ENCODE results near the gene HNRNPA0. TPM values are rescaled to one million over a fixed set of nuclear protein-coding genes. Genes with fewer than 3 reads are reported as not detected.
A peak's percentile ranks its signal among the peaks of the same experiment; 100 is the strongest.
"Not testable (repeated sequence)": the region's sequence is repeated elsewhere in the genome, so short reads cannot be mapped to it uniquely, and the experiment has no call there.

HNRNPA0 gene
- total RNA-seq, 2 experiments from 2014 or later: 26.0 to 34.0 TPM

DNA sequence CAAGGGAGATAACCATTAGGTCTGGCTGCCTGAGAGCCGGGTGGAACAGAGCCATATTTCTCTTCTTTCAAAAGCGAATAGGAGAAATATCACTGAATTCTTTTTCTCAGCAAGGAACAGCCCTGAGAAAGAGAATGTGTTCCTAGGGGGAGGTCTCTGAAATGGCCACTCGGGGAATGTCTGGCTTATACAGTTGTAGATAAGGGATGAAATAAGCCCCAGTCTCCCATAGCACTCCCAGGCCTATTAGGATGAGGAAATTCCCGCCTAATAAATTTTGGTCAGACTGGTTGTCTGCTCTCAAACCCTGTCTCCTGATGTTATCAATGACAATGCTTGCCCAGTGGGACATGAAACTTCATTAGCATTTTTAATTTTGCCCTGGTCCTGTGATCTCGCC lies 13.8 kb upstream of the HNRNPA0 start:
- CTCF ChIA-PET: interaction anchor here (0.7 kb wide), 1 partner anchor 10 kb away, joined by 4 read pairs; no protein-coding TSS in a partner anchor
- ATAC-seq; H3K4me1 Mint-ChIP-seq; H3K27me3 Mint-ChIP-seq; H3K27ac Mint-ChIP-seq; H3K9me3 Mint-ChIP-seq (ENCODE audit: low read depth); H3K36me3 Mint-ChIP-seq; H3K4me3 Mint-ChIP-seq; DNase-seq: not testable (repeated sequence)

DNA sequence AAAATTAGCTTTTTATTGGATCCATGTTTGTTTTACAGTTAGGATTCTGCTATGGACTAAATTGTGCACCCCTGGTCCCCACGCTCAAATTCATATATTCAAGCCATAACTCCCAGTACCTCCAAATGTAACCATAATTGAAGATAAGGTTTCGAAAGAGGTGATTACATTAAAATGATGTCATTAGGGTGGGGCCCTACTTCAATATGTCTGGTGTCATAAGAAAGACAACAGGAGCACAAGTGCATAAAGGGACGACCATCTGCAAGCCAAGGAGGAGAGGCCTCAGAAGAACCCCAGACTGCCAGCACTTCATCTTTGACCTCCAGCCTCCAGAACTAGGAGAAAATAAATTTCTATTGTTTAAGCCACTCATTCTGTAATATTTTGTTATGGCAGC lies 7.4 kb upstream of the HNRNPA0 start:
- Mint-ChIP-seq H3K27me3 (peaks cover 4% of the 10 kb centered on the region), H3K27ac (no peak overlapping the region), H3K9me3 (ENCODE audit: low read depth) (no peaks in the 10 kb centered on the region), H3K36me3 (peaks cover 5% of the 10 kb centered on the region), H3K4me1 (peaks cover 3% of the 10 kb centered on the region), H3K4me3 (no peak overlapping the region)
- CTCF ChIA-PET: interaction anchor here (1.2 to 1.9 kb wide), 2 partner anchors 10 to 12 kb away, joined by 3 to 4 read pairs; no protein-coding TSS in a partner anchor
- DNase-seq (no peak), ATAC-seq (no peak)

DNA sequence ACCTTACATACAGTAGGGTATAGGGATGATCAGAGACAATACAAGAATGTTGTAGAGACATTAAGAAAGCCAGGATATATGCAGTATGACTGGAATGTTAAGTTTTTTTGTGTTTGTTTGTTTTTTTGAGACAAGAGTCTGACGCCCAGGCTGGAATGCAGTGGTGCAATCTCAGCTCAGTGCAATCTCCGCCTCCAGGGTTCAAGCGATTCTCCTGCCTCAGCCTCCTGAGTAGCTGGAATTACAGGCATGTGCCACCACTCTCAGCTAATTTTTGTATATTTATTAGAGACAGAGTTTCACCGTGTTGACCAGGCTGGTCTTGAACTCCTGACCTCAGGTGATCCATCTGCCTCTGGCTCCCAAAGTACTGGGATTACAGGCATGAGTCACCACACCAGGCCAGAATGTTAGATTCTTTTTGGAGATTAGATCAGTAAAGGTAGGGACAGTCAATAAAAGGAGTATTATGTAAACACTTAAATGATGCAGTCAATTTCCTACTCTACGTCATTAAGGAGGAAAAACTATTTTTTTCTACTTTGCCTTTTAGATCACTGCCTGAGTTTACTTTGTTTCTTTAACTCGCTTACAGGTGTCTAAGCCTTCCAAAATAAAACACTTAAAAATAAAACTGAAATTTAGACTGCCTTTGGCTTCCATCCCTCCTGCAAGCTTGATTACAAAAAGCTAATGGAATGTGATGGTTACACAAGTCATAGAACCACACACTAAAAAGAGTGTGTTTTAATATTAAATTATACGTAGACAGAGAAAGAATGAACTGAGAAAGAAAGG lies 6.8 kb upstream of the HNRNPA0 start:
- H3K9me3 Mint-ChIP-seq (ENCODE audit: low read depth): no peaks in the 10 kb centered on the region
- DNase-seq (no peak), ATAC-seq (no peak)
- H3K4me3 Mint-ChIP-seq: no peak overlapping the region
- H3K4me1 Mint-ChIP-seq: peaks cover 3% of the 10 kb centered on the region
- peaks cover 3% of the 10 kb centered on the region for H3K36me3 Mint-ChIP-seq
- peaks cover 3% of the 10 kb centered on the region for H3K27me3 Mint-ChIP-seq
- no peak overlapping the region for H3K27ac Mint-ChIP-seq
- CTCF ChIA-PET: interaction anchor here (1.2 to 1.9 kb wide), 2 partner anchors 9 to 13 kb away, joined by 3 to 4 read pairs; no protein-coding TSS in a partner anchor

DNA sequence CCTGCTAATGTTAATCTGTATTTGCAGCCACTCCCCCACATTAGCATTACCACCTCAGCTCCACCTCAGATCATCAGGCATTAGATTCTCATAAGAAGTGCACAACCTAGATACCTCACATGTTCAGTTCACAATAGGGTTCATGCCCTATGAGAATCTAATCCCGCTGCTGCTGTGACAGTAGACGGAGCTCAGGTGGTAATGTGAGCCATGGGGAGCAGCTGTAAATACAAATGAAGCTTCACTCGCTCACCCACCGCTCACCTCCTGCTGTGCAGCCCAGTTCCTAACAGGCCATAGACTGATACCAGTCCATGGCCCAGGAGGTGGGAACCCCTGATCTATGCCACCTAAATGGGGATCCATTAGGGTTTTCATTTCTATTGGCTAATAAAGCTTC lies 6.1 kb upstream of the HNRNPA0 start:
- Mint-ChIP-seq H3K4me1 (peaks cover 4% of the 10 kb centered on the region), H3K36me3 (no peaks in the 10 kb centered on the region), H3K27ac (no peak overlapping the region), H3K4me3 (no peak overlapping the region), H3K9me3 (ENCODE audit: low read depth) (no peaks in the 10 kb centered on the region), H3K27me3 (no peaks in the 10 kb centered on the region)
- ATAC-seq (no peak), DNase-seq (no peak)
- CTCF ChIA-PET: interaction anchor here (1.2 to 1.3 kb wide), 3 partner anchors 9 to 19 kb away, joined by 3 to 6 read pairs (median 5); no protein-coding TSS in a partner anchor

DNA sequence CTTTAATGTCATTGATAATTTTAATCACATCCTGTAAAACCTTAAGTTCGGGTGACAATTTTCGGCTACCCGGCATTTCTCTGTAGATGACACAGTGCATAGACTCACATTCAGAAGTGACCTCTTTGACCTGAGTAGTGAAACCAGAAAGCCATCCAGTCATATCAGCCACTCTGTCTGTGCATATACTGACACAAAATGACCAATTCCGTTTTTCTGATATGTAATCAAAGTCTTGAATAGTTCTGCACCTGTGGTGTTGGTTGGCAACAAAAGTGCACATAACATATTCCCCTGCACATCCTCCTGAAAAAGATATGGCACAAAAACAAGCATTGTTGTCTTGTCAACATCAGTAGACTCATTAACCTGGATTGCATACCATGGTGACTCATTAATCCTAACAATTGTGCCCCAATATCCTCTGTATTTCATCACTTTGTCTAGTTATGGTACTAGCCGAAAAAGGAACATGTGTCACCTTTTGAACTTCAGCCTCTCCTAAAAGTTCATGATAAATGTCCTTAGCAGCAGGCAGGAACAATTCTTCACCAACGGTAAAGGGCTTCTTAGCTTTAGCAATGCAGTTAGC lies 4.6 kb upstream of the HNRNPA0 start:
- Mint-ChIP-seq H3K27me3 (no peaks in the 10 kb centered on the region), H3K4me1 (peaks cover 9% of the 10 kb centered on the region), H3K4me3 (no peak overlapping the region), H3K27ac (no peak overlapping the region), H3K36me3 (no peaks in the 10 kb centered on the region), H3K9me3 (ENCODE audit: low read depth) (no peaks in the 10 kb centered on the region)
- no peak for DNase-seq
- CTCF ChIA-PET: no interaction called here
- no peak for ATAC-seq

DNA sequence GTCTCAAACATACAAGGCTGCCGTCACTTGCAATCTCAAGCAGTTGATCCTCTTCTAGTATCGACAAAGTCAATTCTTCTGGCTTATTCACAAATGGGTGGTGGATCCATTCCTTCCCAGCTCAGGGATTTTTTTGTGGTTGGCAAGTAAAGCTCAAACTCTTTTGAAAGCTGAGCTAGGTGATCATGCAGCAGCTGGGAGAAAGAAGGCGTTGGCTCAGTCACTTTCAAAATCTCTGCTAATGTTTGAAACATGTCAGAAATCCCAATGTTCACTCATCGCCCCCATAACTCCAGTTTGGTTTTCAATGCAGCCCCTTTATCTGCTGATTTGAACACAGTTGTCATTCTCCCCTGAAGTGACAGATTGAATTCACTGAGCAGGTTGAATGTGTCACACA lies 4.0 kb upstream of the HNRNPA0 start:
- Mint-ChIP-seq H3K36me3 (peaks cover 5% of the 10 kb centered on the region), H3K4me1 (peaks cover 9% of the 10 kb centered on the region), H3K4me3 (no peak overlapping the region), H3K27ac (no peak overlapping the region), H3K9me3 (ENCODE audit: low read depth) (no peaks in the 10 kb centered on the region), H3K27me3 (no peaks in the 10 kb centered on the region)
- no peak for ATAC-seq
- DNase-seq: no peak
- CTCF ChIA-PET: no interaction called here

DNA sequence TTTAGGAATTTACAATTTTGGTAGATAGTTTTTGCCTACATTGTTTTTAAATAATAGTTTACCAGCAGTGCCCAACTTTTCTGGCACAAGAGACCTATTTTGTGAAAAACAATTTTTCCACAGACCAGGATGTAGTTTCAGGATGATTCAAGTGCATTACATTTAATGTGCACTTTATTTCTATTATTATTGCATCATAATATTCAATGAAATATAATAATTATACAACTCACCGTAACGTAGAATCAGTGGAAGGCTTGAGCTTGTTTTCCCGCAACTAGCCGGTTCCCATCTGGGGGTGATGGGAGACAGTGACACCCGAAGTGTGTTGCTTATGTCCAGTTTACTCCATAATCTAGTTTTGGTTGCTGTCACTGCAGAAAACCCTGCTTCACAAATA lies 3.5 kb upstream of the HNRNPA0 start:
- no peak overlapping the region for H3K27ac Mint-ChIP-seq
- H3K36me3 Mint-ChIP-seq: peaks cover 10% of the 10 kb centered on the region
- H3K4me3 Mint-ChIP-seq: no peak overlapping the region
- DNase-seq: no peak
- H3K27me3 Mint-ChIP-seq: no peaks in the 10 kb centered on the region
- peaks cover 9% of the 10 kb centered on the region for H3K4me1 Mint-ChIP-seq
- CTCF ChIA-PET: no interaction called here
- H3K9me3 Mint-ChIP-seq (ENCODE audit: low read depth): no peaks in the 10 kb centered on the region
- no peak for ATAC-seq

DNA sequence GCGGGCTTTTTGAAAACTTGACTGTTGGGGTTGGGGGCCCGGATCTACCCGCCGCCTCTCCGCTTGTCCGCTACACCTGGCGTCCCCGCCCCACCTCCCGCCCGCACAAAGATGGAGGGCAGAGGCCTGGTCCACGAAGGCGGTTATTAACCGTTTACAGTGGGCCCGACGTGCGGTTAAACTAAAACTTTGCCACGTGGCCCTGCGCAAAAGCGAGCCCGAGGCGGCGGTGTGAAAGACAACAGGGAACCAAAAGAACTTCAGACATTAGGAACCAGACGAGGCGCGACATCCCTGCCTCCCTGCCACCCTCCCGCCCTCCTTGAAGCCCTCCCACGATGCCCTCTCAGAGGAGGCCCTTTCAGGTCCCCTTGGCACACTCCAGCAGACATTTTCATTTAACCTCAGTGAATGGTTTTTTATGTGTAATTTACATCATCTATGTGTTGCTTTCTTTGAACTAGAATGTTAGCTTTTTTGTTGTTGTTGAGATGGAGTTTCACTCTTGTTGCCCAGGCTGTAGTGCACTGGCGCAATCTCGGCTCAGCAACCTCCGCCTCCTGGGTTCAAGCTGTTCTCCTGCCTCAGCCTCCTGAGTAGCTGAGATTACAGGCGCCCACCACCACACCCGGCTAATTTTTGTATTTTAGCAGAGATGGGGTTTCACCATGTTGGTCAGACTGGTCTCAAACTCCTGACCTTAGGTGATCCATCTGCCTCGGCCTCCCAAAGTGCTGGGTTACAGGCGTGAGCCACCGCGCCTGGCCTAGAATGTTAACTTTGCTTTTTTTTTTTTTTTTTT lies 999 bp upstream of the HNRNPA0 start:
- DNase-seq: no peak
- Mint-ChIP-seq H3K36me3 (peaks cover 30% of the 10 kb centered on the region), H3K4me3 (peak overlapping the region; percentile 96), H3K27ac (peak overlapping the region; percentile 100), H3K9me3 (ENCODE audit: low read depth) (no peaks in the 10 kb centered on the region), H3K27me3 (no peaks in the 10 kb centered on the region), H3K4me1 (peaks cover 29% of the 10 kb centered on the region)
- no peak for ATAC-seq
- CTCF ChIA-PET: interaction anchor here (0.7 to 3.0 kb wide), 8 partner anchors 9 to 280 kb away, joined by 3 to 11 read pairs (median 8); no protein-coding TSS in a partner anchor

DNA sequence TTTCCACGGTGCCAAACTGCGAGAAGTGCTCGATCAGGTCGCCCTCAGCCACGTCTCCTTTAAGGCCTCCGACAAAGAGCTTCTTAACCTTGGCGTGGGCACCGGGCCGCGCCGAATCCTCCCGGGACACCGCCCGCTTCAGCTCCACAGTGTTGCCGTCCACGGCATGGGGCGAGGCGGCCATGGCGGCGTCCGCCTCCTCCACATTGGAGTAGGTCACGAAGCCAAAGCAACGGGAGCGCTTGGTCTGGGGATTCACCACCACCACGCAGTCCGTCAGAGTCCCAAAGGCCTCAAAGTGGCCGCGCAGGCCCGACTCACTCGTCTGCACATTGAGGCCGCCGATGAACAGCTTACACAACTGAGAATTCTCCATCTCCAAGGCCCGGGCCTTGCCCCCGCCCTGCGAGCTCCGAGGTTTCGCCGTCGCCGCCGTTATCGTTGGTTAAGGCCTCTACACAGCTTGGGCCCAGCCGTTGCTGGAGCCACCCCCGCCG lies 424 bp downstream of the HNRNPA0 start:
- no peaks in the 10 kb centered on the region for H3K9me3 Mint-ChIP-seq (ENCODE audit: low read depth)
- DNase-seq (no peak), ATAC-seq (peak; percentile 20)
- CTCF ChIA-PET: interaction anchor here (0.8 to 3.0 kb wide), 9 partner anchors 11 to 280 kb away, joined by 3 to 13 read pairs (median 7); partner anchors contain the start of gene KLHL3
- H3K36me3 Mint-ChIP-seq: peaks cover 31% of the 10 kb centered on the region
- H3K4me3 Mint-ChIP-seq: peak overlapping the region; percentile 96
- peaks cover 30% of the 10 kb centered on the region for H3K4me1 Mint-ChIP-seq
- H3K27me3 Mint-ChIP-seq: no peaks in the 10 kb centered on the region
- peak overlapping the region; percentile 100 for H3K27ac Mint-ChIP-seq

DNA sequence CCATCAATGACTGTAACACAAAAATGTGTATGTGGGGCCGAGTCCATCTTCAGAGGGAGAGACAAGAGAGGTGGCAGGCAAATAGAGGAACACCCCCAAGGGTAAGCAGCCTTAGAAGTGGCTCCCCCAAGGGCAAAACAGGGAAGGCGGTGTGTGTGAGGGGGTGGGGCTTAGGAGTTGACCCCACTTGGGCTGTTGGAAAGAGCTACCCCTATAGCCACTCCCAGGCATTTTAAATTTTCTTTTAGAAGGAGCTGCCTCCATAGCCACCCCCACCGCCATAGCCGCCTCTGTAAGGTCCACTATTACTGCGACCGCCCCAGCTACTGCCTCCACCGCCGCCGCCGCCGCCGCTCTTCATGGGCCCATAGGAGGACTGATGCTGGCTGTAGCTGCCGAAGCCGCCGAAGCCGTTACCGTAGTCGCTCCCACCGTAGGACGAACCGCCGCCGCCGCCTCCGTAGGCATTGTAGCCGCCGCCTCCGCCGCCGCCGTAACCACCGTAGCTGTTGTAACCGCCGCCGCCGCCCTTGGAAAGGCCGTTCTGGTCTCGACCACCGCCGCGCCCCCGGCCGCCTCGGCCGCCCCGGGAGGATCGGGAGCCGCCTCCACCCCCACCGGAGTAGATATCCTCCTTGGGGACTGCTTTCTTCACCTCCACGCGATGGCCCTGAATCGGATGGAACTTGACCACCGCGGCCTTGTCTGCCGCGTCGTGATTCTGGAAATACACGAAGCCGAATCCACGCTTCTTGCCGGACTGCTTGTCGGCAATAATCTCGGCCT lies 1.1 kb downstream of the HNRNPA0 start:
- CTCF ChIA-PET: interaction anchor here (0.7 to 3.0 kb wide), 7 partner anchors 9 to 281 kb away, joined by 3 to 13 read pairs (median 10); partner anchors contain the start of gene KLHL3
- ATAC-seq (peak; percentile 1), DNase-seq (peak; percentile 70)
- Mint-ChIP-seq H3K4me3 (peak overlapping the region; percentile 96), H3K36me3 (peaks cover 31% of the 10 kb centered on the region), H3K27ac (peak overlapping the region; percentile 100), H3K27me3 (no peaks in the 10 kb centered on the region), H3K4me1 (peaks cover 27% of the 10 kb centered on the region), H3K9me3 (ENCODE audit: low read depth) (no peaks in the 10 kb centered on the region)

DNA sequence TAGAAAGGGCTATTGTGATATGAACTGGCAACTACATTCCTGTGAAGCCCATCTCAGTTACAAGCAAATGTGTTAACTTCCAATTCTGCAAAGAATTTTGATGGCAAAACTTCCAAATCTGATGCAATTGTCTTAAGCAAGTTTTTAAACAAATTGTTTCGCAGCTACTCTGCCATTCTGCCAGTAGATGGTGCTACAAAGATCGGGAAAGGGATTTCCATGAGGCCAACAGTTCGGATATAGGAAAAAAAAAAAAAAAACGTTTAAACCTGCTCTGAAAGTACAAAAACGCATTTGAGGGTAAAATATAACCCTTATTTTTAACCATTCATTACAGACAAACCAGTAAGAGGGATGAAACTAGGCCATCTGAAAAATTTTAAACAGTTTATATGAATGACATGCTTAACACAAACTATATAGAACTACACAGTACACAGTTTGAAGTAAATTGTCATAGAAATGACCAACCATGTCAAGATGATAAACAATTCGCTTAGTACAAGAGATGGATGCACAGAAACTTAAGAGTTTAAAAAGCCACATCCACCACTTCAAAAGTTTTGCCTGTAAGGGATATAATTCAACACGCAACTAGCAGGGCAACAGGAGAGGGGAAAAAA lies 2.2 kb downstream of the HNRNPA0 start:
- Mint-ChIP-seq H3K9me3 (ENCODE audit: low read depth) (no peaks in the 10 kb centered on the region), H3K4me1 (peaks cover 27% of the 10 kb centered on the region), H3K27me3 (no peaks in the 10 kb centered on the region), H3K4me3 (peak overlapping the region; percentile 96), H3K36me3 (peaks cover 31% of the 10 kb centered on the region), H3K27ac (peak overlapping the region; percentile 100)
- CTCF ChIA-PET: interaction anchor here (0.6 to 2.9 kb wide), 18 partner anchors 8 to 1102 kb away, joined by 3 to 21 read pairs (median 4); partner anchors contain the start of gene KLHL3
- DNase-seq (no peak), ATAC-seq (no peak)

DNA sequence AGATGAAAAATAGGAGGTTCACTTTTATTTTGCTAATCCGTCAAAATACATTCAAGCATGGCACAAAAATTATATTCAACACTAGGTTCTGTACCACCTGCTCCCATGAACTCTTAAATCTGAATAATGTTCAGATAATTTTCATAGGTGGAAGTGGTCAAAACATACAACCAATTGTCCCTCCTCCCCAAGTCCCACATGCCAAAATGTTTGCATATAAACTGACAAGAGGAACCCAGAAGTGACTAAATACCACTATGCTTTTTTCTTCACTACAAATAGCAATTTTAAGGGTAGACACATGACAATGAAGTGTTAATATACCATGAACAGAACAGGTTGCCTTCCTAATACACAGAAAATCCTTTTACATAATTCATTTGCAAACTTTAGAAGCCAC lies 3.7 kb downstream of the HNRNPA0 start:
- no peaks in the 10 kb centered on the region for H3K9me3 Mint-ChIP-seq (ENCODE audit: low read depth)
- DNase-seq: no peak
- peaks cover 31% of the 10 kb centered on the region for H3K36me3 Mint-ChIP-seq
- no peak overlapping the region for H3K27ac Mint-ChIP-seq
- H3K27me3 Mint-ChIP-seq: no peaks in the 10 kb centered on the region
- no peak for ATAC-seq
- CTCF ChIA-PET: interaction anchor here (1.0 to 2.9 kb wide), 4 partner anchors 8 to 121 kb away, joined by 3 to 18 read pairs (median 12); no protein-coding TSS in a partner anchor
- no peak overlapping the region for H3K4me3 Mint-ChIP-seq
- peaks cover 27% of the 10 kb centered on the region for H3K4me1 Mint-ChIP-seq

Measured in activated CD8-positive, alpha-beta memory T cell treated with anti-CD3 and anti-CD28 coated beads, Interleukin-2, amount 10 ng/mL, durations not matched to agents 7 days and 5 days (primary cell).